Thyroid gland (tissue), 4 donors: ENCODE results near the gene LSS. TPM values are rescaled to one million over a fixed set of nuclear protein-coding genes. Genes with fewer than 3 reads are reported as not detected.

Source experiments
- DNase-seq, 2 donors: peaks; one replicate each; pipeline ENCODE4 v3.0.0-alpha.2; 2019
- H3K27ac ChIP-seq, 3 donors: fragments of 200-600 bp; sonication (generic); 1 replicate in 2 of 3; 2 replicates in 1 of 3; pipeline ENCODE4 v1.5.1; 2016 to 2019; ENCODE audit warnings: mild to moderate bottlenecking in 1 of 3, moderate library complexity in 1 of 3
- H3K27me3 ChIP-seq: fragments of 200-600 bp; sonication (generic); one replicate; pipeline ENCODE4 v1.5.1; 2019
- H3K36me3 ChIP-seq, 2 donors: fragments of 200-600 bp; sonication (generic); one replicate each; pipeline ENCODE4 v1.5.1; 2016 to 2019
- H3K4me1 ChIP-seq, 2 donors: fragments of 200-600 bp; sonication (generic); one replicate each; pipeline ENCODE4 v1.5.1; 2017 to 2019
- H3K4me3 ChIP-seq, 3 donors: fragments of 200-600 bp; sonication (generic); replicated peaks in 1 of 3; 1 replicate in 2 of 3; 2 replicates in 1 of 3; pipeline ENCODE4 v1.5.1; 2016; ENCODE audit warnings: mild to moderate bottlenecking in 1 of 3
- H3K9me3 ChIP-seq: fragments of 200-600 bp; sonication (generic); one replicate; pipeline ENCODE4 v1.5.1; 2017
- CTCF ChIP-seq, 6 experiments: fragments of 200-600 bp in 3 of 6; fragments of 450-650 bp in 3 of 6; sonication (generic) in 3 of 6; IDR thresholded peaks; one replicate each; pipeline ENCODE4 v1.5.1; 2016 to 2019; ENCODE audit warnings: antibody characterized with exemption in 6 of 6, mild to moderate bottlenecking in 2 of 6, inconsistent platforms in 1 of 6, moderate library complexity in 1 of 6
- POLR2A ChIP-seq, 2 donors: fragments of 450-650 bp; IDR thresholded peaks; one replicate each; pipeline ENCODE4 v1.6.1; 2017; ENCODE audit warnings: antibody characterized with exemption in 2 of 2, mild to moderate bottlenecking in 2 of 2, moderate library complexity in 1 of 2
- WGBS, 2 donors: methylation state at CpG; one replicate each; pipeline ENCODE4 v1.1.5; 2017; 5-methylcytosine and 5-hydroxymethylcytosine counted together
- intact Hi-C: fragments of 100-400 bp; cut with DNase I; formaldehyde crosslinking; loops from one replicate; pipeline ENCODE4 v1.15.1; 2023
- total RNA-seq, 4 donors: library from RNA; depleted of rRNA; stranded (reverse); fragments of >200 nt; gene quantifications; one replicate each; pipeline ENCODE4 v1.2.3, GENCODE V29; 2016

LSS gene
- total RNA-seq, 4 donors from 2014 or later = 31.4 to 57.7 (median 42.0) TPM

- H3K36me3 ChIP-seq = peaks cover 73 to 91% of the 10 kb centered on the region in 2 donors
- H3K27ac ChIP-seq = no peak overlapping the region
- DNase-seq = no peak
- no peaks in the 10 kb centered on the region for H3K4me1 ChIP-seq
- H3K9me3 ChIP-seq = no peaks in the 10 kb centered on the region
- no peaks in the 10 kb centered on the region for H3K27me3 ChIP-seq
- intact Hi-C loops = no loop called here
- TF ChIP-seq CTCF (IDR thresholded peaks at IDR 0.05) (no peak), POLR2A (IDR thresholded peaks at IDR 0.05) (no peak)
- no peak overlapping the region for H3K4me3 ChIP-seq
- 93 to 94% methylated on average over 5 to 6 of the region's 6 CpGs for WGBS, 2 donors
Measured at GRCh38 chr21:46255758-46256337, 27.3 kb upstream of the LSS start.

GRCh38 chr21:46255166-46255565 lies 26.6 kb upstream of the LSS start:
- peaks cover 73 to 91% of the 10 kb centered on the region in 2 donors for H3K36me3 ChIP-seq

DNA sequence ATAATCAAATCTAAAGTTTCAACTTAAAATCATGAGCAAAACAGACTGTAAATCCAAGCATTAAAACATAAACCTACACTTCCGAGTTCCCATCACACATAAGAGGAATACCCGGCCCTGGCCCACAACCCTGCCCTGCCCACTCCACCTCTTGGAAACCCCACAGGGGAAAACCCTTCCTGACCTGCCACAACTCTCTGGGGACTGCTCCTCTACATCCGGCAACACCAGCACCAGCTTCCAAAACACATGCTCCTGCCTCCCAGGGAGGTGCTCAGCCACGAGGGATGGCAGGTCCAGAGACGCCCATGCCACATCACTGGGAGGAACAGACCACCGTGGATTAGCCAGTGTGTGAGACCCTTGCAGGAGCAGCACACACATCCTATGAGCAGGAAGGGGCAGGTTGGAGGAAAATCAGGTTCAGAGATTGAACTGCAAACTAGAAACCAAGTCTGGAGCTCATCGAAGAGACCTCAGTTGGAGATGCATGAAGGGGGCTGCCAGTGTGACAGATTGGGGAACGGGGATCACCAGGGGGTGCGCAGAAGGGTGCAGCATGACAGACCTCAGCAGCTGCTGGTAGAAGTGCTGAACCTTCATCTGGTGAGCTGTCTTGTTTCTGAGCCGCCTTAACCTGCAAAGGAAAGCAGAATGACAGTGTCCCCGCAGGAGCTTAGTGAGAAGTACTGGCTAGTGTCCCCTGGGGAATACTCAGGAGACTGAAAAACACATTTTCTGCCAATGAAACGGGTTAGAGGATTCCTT lies 25.8 kb upstream of the LSS start:
- Histone ChIP-seq H3K4me3 (no peak overlapping the region), H3K9me3 (no peaks in the 10 kb centered on the region), H3K4me1 (no peaks in the 10 kb centered on the region), H3K36me3 (peaks cover 73 to 89% of the 10 kb centered on the region in 2 donors), H3K27me3 (no peaks in the 10 kb centered on the region), H3K27ac (no peak overlapping the region)
- no peak for TF ChIP-seq POLR2A (IDR thresholded peaks at IDR 0.05)
- TF ChIP-seq CTCF (IDR thresholded peaks at IDR 0.05) = no peak
- no peak for DNase-seq
- WGBS, 2 donors = 89 to 93% methylated on average over 10 to 12 of the region's 12 CpGs
- intact Hi-C loops = no loop called here

More at GRCh38 chr21:46255166-46255565, 26.6 kb upstream of the LSS start:
- 90 to 97% methylated on average over 11 of the region's 11 CpGs for WGBS, 2 donors
- no peak overlapping the region for H3K4me3 ChIP-seq
- no peaks in the 10 kb centered on the region for H3K27me3 ChIP-seq
- no peaks in the 10 kb centered on the region for H3K9me3 ChIP-seq
- intact Hi-C loops = no loop called here
- no peaks in the 10 kb centered on the region for H3K4me1 ChIP-seq
- no peak for TF ChIP-seq POLR2A (IDR thresholded peaks at IDR 0.05)
- no peak for DNase-seq
- H3K27ac ChIP-seq = no peak overlapping the region

GRCh38 chr21:46253610-46254124 lies 25.1 kb upstream of the LSS start:
- peaks cover 67 to 89% of the 10 kb centered on the region in 2 donors for H3K36me3 ChIP-seq
- no peak for DNase-seq
- H3K4me3 ChIP-seq = no peak overlapping the region
- WGBS, 2 donors = 77 to 85% methylated on average over 8 of the region's 8 CpGs
- H3K27me3 ChIP-seq = no peaks in the 10 kb centered on the region
- H3K4me1 ChIP-seq = no peaks in the 10 kb centered on the region
- H3K9me3 ChIP-seq = no peaks in the 10 kb centered on the region
- no peak overlapping the region for H3K27ac ChIP-seq
- intact Hi-C loops = no loop called here
- TF ChIP-seq CTCF (IDR thresholded peaks at IDR 0.05) = no peak
- no peak for TF ChIP-seq POLR2A (IDR thresholded peaks at IDR 0.05)

- peaks cover 64 to 83% of the 10 kb centered on the region in 2 donors for H3K36me3 ChIP-seq
- TF ChIP-seq CTCF (IDR thresholded peaks at IDR 0.05) (no peak), POLR2A (IDR thresholded peaks at IDR 0.05) (no peak)
Measured at GRCh38 chr21:46252840-46253239, 24.3 kb upstream of the LSS start.

More at GRCh38 chr21:46252840-46253239, 24.3 kb upstream of the LSS start:
- WGBS, 2 donors = 95 to 97% methylated on average over 4 of the region's 4 CpGs
- Histone ChIP-seq H3K9me3 (no peaks in the 10 kb centered on the region), H3K27ac (no peak overlapping the region), H3K4me3 (no peak overlapping the region), H3K4me1 (no peaks in the 10 kb centered on the region), H3K27me3 (no peaks in the 10 kb centered on the region)
- intact Hi-C loops = no loop called here
- no peak for DNase-seq
